GM23338 (cell line): ENCODE measurements around the gene BEST2. TPM values are rescaled to one million over a fixed set of nuclear protein-coding genes. Genes with fewer than 3 reads are reported as not detected.

Experiments used
- ATAC-seq: fragments of 200-7000 bp; cut with Tn5 transposase; 3 replicates; pipeline ENCODE4 v1.9.1; 2020
- DNase-seq: peaks from one replicate; pipeline ENCODE4 v3.0.0-alpha.2; 2015; ENCODE audit warnings: low spot score
- H2AFZ ChIP-seq: fragments of 200-600 bp; sonication (generic); 2 replicates; pipeline ENCODE4 v1.8.0; 2016; ENCODE audit warnings: antibody characterized with exemption, mild to moderate bottlenecking, moderate library complexity
- H3F3A ChIP-seq: fragments of 200-600 bp; sonication (generic); replicated peaks from 2 replicates; pipeline ENCODE4 v1.8.0; 2017; ENCODE audit warnings: antibody characterized with exemption, mixed run types, low read depth
- H3K27ac ChIP-seq: fragments of 200-600 bp; sonication (generic); 2 replicates; pipeline ENCODE4 v1.6.1; 2016; ENCODE audit warnings: low read depth
- H3K27me3 ChIP-seq: fragments of 200-600 bp; sonication (generic); 2 replicates; pipeline ENCODE4 v1.8.0; 2016; ENCODE audit warnings: mild to moderate bottlenecking, mixed run types, moderate library complexity; ENCODE audit not compliant: insufficient read depth
- H3K36me3 ChIP-seq: fragments of 200-600 bp; sonication (generic); 2 replicates; pipeline ENCODE4 v1.8.0; 2016; ENCODE audit warnings: mild to moderate bottlenecking; ENCODE audit not compliant: insufficient read depth
- H3K4me1 ChIP-seq: fragments of 200-600 bp; sonication (generic); 2 replicates; pipeline ENCODE4 v1.8.0; 2016; ENCODE audit warnings: mild to moderate bottlenecking, moderate library complexity; ENCODE audit not compliant: insufficient read depth
- H3K4me2 ChIP-seq: fragments of 200-600 bp; sonication (generic); 2 replicates; pipeline ENCODE4 v1.7.1; 2017; ENCODE audit warnings: mixed run types
- H3K4me3 ChIP-seq: fragments of 200-600 bp; sonication (generic); 2 replicates; pipeline ENCODE4 v1.6.1; 2016; ENCODE audit warnings: mixed run types
- H3K79me2 ChIP-seq: fragments of 200-600 bp; sonication (generic); replicated peaks from 2 replicates; pipeline ENCODE4 v1.8.0; 2017; ENCODE audit warnings: mild to moderate bottlenecking; ENCODE audit not compliant: insufficient read depth
- H3K9me2 ChIP-seq: fragments of 200-600 bp; sonication (generic); 2 replicates; pipeline ENCODE4 v1.8.0; 2017; ENCODE audit not compliant: insufficient read depth
- H4K20me1 ChIP-seq: fragments of 200-600 bp; sonication (generic); replicated peaks from 2 replicates; pipeline ENCODE4 v1.8.0; 2017; ENCODE audit warnings: mild to moderate bottlenecking; ENCODE audit not compliant: insufficient read depth
- H3K27ac Mint-ChIP-seq: 2 replicates; pipeline ENCODE4 v1.8.0; 2020; ENCODE audit warnings: inconsistent platforms, mild to moderate bottlenecking, moderate library complexity, mixed read lengths
- H3K27me3 Mint-ChIP-seq: 3 replicates; pipeline ENCODE4 v1.8.0; 2022; ENCODE audit warnings: low read depth, mild to moderate bottlenecking, moderate library complexity, mixed read lengths, inconsistent platforms; ENCODE audit not compliant: insufficient read depth, poor library complexity
- H3K36me3 Mint-ChIP-seq: 3 replicates; pipeline ENCODE4 v1.8.0; 2021; ENCODE audit warnings: low read depth, mild to moderate bottlenecking, inconsistent platforms, moderate library complexity, mixed read lengths
- H3K4me1 Mint-ChIP-seq: 3 replicates; pipeline ENCODE4 v1.8.0; 2020; ENCODE audit warnings: mild to moderate bottlenecking, inconsistent platforms, mixed read lengths
- H3K4me3 Mint-ChIP-seq: 3 replicates; pipeline ENCODE4 v1.8.0; 2021; ENCODE audit warnings: moderate library complexity, mild to moderate bottlenecking, inconsistent platforms, mixed read lengths
- H3K9me3 Mint-ChIP-seq: 3 replicates; pipeline ENCODE4 v1.8.0; 2020; ENCODE audit warnings: moderate library complexity, mild to moderate bottlenecking, inconsistent platforms, mixed read lengths
- JUNB ChIP-seq: IDR thresholded peaks from one replicate; pipeline ENCODE4 v1.6.1; 2016; ENCODE audit warnings: antibody characterized with exemption; ENCODE audit not compliant: unreplicated experiment
- NANOG ChIP-seq: IDR thresholded peaks from 2 replicates; pipeline ENCODE4 v1.6.1; 2016; ENCODE audit warnings: antibody characterized with exemption, borderline replicate concordance
- POLR2AphosphoS5 ChIP-seq: IDR thresholded peaks from 2 replicates; pipeline ENCODE4 v1.6.1; 2016; ENCODE audit warnings: antibody characterized with exemption, low read depth
- ZNF114 ChIP-seq: fragments of 250-450 bp; sonication (Bioruptor Pico); IDR thresholded peaks from 2 replicates; pipeline ENCODE4 v1.5.0; 2020; ENCODE audit warnings: mild to moderate bottlenecking, moderate library complexity
- ZNF331 ChIP-seq: fragments of 250-450 bp; sonication (Bioruptor Pico); IDR thresholded peaks from 2 replicates; pipeline ENCODE4 v1.5.0; 2020; ENCODE audit warnings: low read depth, mild to moderate bottlenecking, moderate library complexity
- polyA plus RNA-seq: library from polyadenylated mRNA; unstranded; fragments of >200 nt; fragmentation: Nextera tagmentation; extraction: Ambion mirVana; gene quantifications from 2 replicates; pipeline ENCODE4 v1.2.1, GENCODE V29; 2016
- total RNA-seq: library from RNA; depleted of rRNA; stranded (reverse); fragments of >200 nt; shearing (Covaris generic); gene quantifications from 2 replicates; pipeline ENCODE4 v1.2.3, GENCODE V29; 2014
- TF ChIP-seq, protein P1 (sequence below): IDR thresholded peaks from 2 replicates; pipeline ENCODE4 v1.6.1; 2016; ENCODE audit warnings: antibody characterized with exemption
- TF ChIP-seq, protein P2 (sequence below): fragments of 250-450 bp; sonication (Bioruptor Pico); IDR thresholded peaks from 2 replicates; pipeline ENCODE4 v1.5.0; 2020; ENCODE audit warnings: mild to moderate bottlenecking, moderate library complexity

BEST2 gene
- total and polyA plus RNA-seq, 2 experiments from 2014 or later: 1.2 to 10.4 TPM

DNA sequence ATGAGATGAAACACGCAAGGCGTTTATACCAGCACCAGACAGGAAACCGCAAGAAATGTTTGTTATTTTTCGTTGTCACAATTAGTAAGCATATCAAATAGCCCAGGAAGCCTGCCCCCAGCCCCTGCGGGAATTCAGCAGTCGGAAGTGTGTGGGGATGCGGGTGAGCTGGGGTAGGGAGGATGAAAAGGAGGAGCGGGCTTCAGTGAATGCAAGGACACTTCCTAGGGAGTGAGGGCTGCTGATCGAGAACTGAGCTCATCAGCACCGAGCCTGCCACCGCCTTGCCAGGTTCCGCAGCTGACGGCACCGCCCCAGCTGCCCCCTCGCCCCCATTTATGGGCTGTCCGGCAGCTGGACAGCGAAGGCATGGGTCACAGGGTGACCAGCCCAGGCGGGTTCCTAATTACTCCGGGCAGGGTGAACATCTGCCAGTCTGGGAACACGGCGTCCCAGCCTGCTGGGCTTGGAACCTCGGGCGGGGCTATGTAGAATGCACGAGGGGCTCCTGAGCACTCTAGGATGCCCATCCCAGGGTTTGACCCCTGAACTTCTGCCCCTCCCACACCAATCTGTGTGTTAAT lies 1.6 kb upstream of the BEST2 start (continued):
- TF ChIP-seq ZNF331 (CRISPR knock-in tag) (no peak), ZNF114 (CRISPR knock-in tag) (no peak), POLR2AphosphoS5 (no peak)
- TF ChIP-seq, protein P1, sequence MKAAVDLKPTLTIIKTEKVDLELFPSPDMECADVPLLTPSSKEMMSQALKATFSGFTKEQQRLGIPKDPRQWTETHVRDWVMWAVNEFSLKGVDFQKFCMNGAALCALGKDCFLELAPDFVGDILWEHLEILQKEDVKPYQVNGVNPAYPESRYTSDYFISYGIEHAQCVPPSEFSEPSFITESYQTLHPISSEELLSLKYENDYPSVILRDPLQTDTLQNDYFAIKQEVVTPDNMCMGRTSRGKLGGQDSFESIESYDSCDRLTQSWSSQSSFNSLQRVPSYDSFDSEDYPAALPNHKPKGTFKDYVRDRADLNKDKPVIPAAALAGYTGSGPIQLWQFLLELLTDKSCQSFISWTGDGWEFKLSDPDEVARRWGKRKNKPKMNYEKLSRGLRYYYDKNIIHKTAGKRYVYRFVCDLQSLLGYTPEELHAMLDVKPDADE: no peak

DNA sequence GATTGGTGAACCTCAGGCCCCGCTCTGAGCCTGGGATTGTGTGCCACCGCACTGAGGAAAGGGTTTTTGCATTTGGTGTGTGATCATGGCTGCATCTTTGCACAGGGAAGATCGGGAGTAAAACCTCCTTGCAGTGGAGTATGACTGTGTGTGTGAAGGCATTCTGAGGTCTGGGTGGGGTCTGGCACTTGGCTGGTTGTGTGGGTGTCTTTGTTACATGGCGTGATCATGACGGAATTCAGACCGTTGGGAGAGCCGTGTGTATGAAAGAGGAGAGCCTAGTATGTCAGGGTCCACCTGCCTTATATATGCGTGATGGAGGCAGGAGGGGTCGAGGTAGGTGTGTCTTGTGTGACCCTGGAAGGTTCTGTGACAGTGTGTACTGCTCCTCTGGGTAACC lies 740 bp upstream of the BEST2 start:
- no peak overlapping the region for H3K4me2 ChIP-seq
- H3F3A ChIP-seq: no peaks in the 10 kb centered on the region
- no peaks in the 10 kb centered on the region for H3K36me3 ChIP-seq
- peaks cover 20% of the 10 kb centered on the region for H3K27me3 Mint-ChIP-seq
- H3K4me1 Mint-ChIP-seq: peaks cover 14% of the 10 kb centered on the region; the same call in 2 of the 3 replicates
- no peaks in the 10 kb centered on the region for H3K9me2 ChIP-seq
- H3K4me3 ChIP-seq: peak overlapping the region; percentile 70; the same call in 1 of the 2 replicates
- H3K4me3 Mint-ChIP-seq: peak overlapping the region; percentile 66; the same call in 1 of the 3 replicates
- H3K79me2 ChIP-seq: no peaks in the 10 kb centered on the region
- H3K27ac ChIP-seq: no peak overlapping the region
- TF ChIP-seq JUNB: no peak
- no peak for DNase-seq
- H3K9me3 Mint-ChIP-seq: no peaks in the 10 kb centered on the region
- H3K27ac Mint-ChIP-seq: no peak overlapping the region
- H2AFZ ChIP-seq: peak overlapping the region; percentile 86; the same call in 1 of the 2 replicates
- H3K36me3 Mint-ChIP-seq: peaks cover 24% of the 10 kb centered on the region
- peaks cover 11% of the 10 kb centered on the region; the same call in 1 of the 2 replicates for H3K27me3 ChIP-seq
- H3K4me1 ChIP-seq: no peaks in the 10 kb centered on the region; the same call in 1 of the 2 replicates
- ATAC-seq: no peak
- no peaks in the 10 kb centered on the region; the same call in 1 of the 2 replicates for H4K20me1 ChIP-seq

DNA sequence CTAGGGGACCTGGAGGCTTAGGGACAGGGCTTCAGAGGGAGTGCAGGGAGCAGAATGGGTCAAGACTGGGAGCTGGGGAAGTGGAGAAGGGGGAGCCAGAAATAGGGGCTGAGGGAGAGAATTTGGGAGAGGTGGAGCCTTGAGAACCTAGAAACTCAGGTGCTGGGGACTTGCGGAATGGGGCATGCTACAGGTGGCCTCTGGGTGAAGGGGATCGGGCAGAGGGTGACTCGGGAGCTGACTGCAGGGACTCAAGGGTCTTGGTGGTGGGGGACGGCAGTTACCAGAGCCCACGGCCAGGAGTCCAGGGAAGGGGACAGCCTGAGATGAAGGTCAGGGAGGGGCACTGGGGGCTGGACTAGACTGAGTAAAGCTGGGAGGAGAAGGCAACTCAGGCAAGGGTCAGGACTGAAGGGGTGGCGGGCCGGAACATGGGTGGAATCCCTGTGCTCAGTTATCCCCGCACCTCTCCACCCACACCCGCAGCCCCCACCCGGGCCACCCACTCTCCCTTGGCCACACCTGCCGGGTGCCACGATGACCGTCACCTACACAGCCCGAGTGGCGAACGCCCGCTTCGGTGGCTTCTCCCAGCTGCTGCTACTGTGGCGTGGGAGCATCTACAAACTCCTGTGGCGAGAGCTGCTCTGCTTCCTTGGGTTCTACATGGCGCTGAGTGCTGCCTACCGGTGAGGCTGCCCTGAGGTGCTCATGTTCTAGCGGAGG lies 628 bp downstream of the BEST2 start:
- H3K27me3 ChIP-seq: peaks cover 11% of the 10 kb centered on the region; the same call in 1 of the 2 replicates
- no peak for DNase-seq
- peaks cover 14% of the 10 kb centered on the region; the same call in 2 of the 3 replicates for H3K4me1 Mint-ChIP-seq
- TF ChIP-seq POLR2AphosphoS5 (no peak), NANOG (no peak)
- TF ChIP-seq, protein P2, sequence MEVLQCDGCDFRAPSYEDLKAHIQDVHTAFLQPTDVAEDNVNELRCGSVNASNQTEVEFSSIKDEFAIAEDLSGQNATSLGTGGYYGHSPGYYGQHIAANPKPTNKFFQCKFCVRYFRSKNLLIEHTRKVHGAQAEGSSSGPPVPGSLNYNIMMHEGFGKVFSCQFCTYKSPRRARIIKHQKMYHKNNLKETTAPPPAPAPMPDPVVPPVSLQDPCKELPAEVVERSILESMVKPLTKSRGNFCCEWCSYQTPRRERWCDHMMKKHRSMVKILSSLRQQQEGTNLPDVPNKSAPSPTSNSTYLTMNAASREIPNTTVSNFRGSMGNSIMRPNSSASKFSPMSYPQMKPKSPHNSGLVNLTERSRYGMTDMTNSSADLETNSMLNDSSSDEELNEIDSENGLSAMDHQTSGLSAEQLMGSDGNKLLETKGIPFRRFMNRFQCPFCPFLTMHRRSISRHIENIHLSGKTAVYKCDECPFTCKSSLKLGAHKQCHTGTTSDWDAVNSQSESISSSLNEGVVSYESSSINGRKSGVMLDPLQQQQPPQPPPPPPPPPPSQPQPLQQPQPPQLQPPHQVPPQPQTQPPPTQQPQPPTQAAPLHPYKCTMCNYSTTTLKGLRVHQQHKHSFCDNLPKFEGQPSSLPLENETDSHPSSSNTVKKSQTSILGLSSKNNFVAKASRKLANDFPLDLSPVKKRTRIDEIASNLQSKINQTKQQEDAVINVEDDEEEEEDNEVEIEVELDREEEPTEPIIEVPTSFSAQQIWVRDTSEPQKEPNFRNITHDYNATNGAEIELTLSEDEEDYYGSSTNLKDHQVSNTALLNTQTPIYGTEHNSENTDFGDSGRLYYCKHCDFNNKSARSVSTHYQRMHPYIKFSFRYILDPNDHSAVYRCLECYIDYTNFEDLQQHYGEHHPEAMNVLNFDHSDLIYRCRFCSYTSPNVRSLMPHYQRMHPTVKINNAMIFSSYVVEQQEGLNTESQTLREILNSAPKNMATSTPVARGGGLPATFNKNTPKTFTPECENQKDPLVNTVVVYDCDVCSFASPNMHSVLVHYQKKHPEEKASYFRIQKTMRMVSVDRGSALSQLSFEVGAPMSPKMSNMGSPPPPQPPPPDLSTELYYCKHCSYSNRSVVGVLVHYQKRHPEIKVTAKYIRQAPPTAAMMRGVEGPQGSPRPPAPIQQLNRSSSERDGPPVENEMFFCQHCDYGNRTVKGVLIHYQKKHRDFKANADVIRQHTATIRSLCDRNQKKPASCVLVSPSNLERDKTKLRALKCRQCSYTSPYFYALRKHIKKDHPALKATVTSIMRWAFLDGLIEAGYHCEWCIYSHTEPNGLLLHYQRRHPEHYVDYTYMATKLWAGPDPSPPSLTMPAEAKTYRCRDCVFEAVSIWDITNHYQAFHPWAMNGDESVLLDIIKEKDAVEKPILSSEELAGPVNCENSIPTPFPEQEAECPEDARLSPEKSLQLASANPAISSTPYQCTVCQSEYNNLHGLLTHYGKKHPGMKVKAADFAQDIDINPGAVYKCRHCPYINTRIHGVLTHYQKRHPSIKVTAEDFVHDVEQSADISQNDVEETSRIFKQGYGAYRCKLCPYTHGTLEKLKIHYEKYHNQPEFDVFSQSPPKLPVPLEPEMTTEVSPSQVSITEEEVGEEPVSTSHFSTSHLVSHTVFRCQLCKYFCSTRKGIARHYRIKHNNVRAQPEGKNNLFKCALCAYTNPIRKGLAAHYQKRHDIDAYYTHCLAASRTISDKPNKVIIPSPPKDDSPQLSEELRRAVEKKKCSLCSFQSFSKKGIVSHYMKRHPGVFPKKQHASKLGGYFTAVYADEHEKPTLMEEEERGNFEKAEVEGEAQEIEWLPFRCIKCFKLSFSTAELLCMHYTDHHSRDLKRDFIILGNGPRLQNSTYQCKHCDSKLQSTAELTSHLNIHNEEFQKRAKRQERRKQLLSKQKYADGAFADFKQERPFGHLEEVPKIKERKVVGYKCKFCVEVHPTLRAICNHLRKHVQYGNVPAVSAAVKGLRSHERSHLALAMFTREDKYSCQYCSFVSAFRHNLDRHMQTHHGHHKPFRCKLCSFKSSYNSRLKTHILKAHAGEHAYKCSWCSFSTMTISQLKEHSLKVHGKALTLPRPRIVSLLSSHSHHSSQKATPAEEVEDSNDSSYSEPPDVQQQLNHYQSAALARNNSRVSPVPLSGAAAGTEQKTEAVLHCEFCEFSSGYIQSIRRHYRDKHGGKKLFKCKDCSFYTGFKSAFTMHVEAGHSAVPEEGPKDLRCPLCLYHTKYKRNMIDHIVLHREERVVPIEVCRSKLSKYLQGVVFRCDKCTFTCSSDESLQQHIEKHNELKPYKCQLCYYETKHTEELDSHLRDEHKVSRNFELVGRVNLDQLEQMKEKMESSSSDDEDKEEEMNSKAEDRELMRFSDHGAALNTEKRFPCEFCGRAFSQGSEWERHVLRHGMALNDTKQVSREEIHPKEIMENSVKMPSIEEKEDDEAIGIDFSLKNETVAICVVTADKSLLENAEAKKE (CRISPR knock-in tag): no peak

More for the DNA sequence above, 628 bp downstream of the BEST2 start:
- Mint-ChIP-seq H3K9me3 (no peaks in the 10 kb centered on the region), H3K4me3 (peak overlapping the region; percentile 66), H3K36me3 (peaks cover 12% of the 10 kb centered on the region), H3K27me3 (peaks cover 23% of the 10 kb centered on the region), H3K27ac (no peak overlapping the region)
- ATAC-seq: peak; percentile 15
- no peaks in the 10 kb centered on the region for H3K9me2 ChIP-seq
- H3F3A ChIP-seq: no peaks in the 10 kb centered on the region
- peak overlapping the region; percentile 89 for H3K4me2 ChIP-seq
- no peak overlapping the region for H3K27ac ChIP-seq
- no peaks in the 10 kb centered on the region; the same call in 1 of the 2 replicates for H4K20me1 ChIP-seq
- H3K4me3 ChIP-seq: peak overlapping the region; percentile 70
- peak overlapping the region; percentile 86 for H2AFZ ChIP-seq
- no peaks in the 10 kb centered on the region; the same call in 1 of the 2 replicates for H3K4me1 ChIP-seq
- H3K36me3 ChIP-seq: no peaks in the 10 kb centered on the region
- no peaks in the 10 kb centered on the region for H3K79me2 ChIP-seq
